ENCODE data around the gene GLRA2. TPM values are rescaled to one million over a fixed set of nuclear protein-coding genes. Genes with fewer than 3 reads are reported as not detected.

The GLRA2 gene
- total and polyA plus RNA-seq, 2 donors (not counting 1 experiment from before 2014, with no cell fraction given): not detected

DNA sequence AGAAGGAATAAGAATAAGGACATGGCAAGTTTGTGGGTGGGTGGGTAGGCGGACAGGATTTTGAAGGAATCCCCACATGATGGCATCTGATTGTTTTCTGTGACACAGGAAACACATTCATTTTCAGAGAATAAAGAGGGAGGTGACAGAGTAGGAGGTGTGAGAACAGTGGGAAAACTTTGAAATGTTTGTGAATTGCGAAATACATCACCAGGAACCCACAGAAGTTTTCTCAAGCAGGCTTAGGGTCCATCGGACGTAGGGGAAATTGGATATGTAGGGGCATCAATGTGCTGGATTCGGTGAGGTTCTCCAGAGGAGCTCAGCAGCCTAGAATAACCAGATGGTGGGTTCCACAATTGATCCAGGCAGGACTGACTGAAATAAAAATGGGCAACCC is 171.6 kb downstream of the GLRA2 start:
- Mint-ChIP-seq H3K9me3 (ENCODE audit: insufficient read depth) (no peaks in the 10 kb centered on the region), H3K27me3 (no peaks in the 10 kb centered on the region), H3K4me1 (no peaks in the 10 kb centered on the region), H3K4me3 (no peak overlapping the region), H3K27ac (no peak overlapping the region)
- H2AFZ ChIP-seq (ENCODE audit: insufficient read depth, low read depth, low read length, poor library complexity, severe bottlenecking): no peak overlapping the region
- no CpG with 5 or more reads among the region's 5 CpGs for WGBS (ENCODE audit: insufficient coverage)
- no peak for DNase-seq
- ATAC-seq (ENCODE audit: low read depth): no peak
- ChIA-PET POLR2A (no interaction called here), CTCF (no interaction called here)
- no peak overlapping the region for H3K4me2 ChIP-seq (replicated peaks; ENCODE audit: low read depth, low read length, poor library complexity, severe bottlenecking)
- no peaks in the 10 kb centered on the region for H3K36me3 ChIP-seq (replicated peaks in 1 of 2; ENCODE audit: control extremely low read depth in 1 of 2, control insufficient read depth in 1 of 2, extremely low read depth in 1 of 2, insufficient read depth in 2 of 2, low read length in 1 of 2)
- H3K4me3 ChIP-seq (ENCODE audit: control extremely low read depth in 1 of 5, extremely low read depth in 1 of 5, insufficient read depth in 1 of 5, low read depth in 2 of 5, low read length in 4 of 5): no peak overlapping the region
- H3K79me2 ChIP-seq (ENCODE audit: control insufficient read depth, insufficient read depth, low read length): no peaks in the 10 kb centered on the region
- intact Hi-C loops (cut with micrococcal nuclease): no loop called here
- H3K9ac ChIP-seq (ENCODE audit: low read length): no peak overlapping the region
- no peaks in the 10 kb centered on the region for H3K9me3 ChIP-seq (ENCODE audit: control extremely low read depth in 1 of 3, control insufficient read depth in 2 of 3, insufficient read depth in 1 of 3, low read length in 2 of 3)
- no peaks in the 10 kb centered on the region for H3K27me3 ChIP-seq (replicated peaks in 1 of 4; ENCODE audit: control extremely low read depth in 1 of 4, control insufficient read depth in 3 of 4, insufficient read depth in 4 of 4, low read length in 3 of 4)
- H4K20me1 ChIP-seq (ENCODE audit: control insufficient read depth, insufficient read depth, low read length, poor library complexity, severe bottlenecking): no peaks in the 10 kb centered on the region
- H3K27ac ChIP-seq (ENCODE audit: low read length in 2 of 2): no peak overlapping the region
- no peaks in the 10 kb centered on the region for H3K4me1 ChIP-seq (ENCODE audit: control insufficient read depth in 2 of 2, insufficient read depth in 2 of 2, low read length in 2 of 2)
- TF ChIP-seq, protein P1, sequence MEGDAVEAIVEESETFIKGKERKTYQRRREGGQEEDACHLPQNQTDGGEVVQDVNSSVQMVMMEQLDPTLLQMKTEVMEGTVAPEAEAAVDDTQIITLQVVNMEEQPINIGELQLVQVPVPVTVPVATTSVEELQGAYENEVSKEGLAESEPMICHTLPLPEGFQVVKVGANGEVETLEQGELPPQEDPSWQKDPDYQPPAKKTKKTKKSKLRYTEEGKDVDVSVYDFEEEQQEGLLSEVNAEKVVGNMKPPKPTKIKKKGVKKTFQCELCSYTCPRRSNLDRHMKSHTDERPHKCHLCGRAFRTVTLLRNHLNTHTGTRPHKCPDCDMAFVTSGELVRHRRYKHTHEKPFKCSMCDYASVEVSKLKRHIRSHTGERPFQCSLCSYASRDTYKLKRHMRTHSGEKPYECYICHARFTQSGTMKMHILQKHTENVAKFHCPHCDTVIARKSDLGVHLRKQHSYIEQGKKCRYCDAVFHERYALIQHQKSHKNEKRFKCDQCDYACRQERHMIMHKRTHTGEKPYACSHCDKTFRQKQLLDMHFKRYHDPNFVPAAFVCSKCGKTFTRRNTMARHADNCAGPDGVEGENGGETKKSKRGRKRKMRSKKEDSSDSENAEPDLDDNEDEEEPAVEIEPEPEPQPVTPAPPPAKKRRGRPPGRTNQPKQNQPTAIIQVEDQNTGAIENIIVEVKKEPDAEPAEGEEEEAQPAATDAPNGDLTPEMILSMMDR (IDR thresholded peaks at IDR 0.05): no peak
- TF ChIP-seq EZH2 (IDR thresholded peaks at IDR 0.05; ENCODE audit: borderline replicate concordance, insufficient read depth, low read depth, low read length, poor library complexity, severe bottlenecking): no peak

GRCh38 chrX:14702145-14702544 is 172.8 kb downstream of the GLRA2 start:
- ChIA-PET POLR2A (no interaction called here), CTCF (no interaction called here)
- no peak overlapping the region for H3K4me2 ChIP-seq (replicated peaks; ENCODE audit: low read depth, low read length, poor library complexity, severe bottlenecking)
- no peaks in the 10 kb centered on the region for H3K27me3 Mint-ChIP-seq
- no peak overlapping the region for H3K27ac Mint-ChIP-seq
- TF ChIP-seq, protein P1 (IDR thresholded peaks at IDR 0.05): no peak
- TF ChIP-seq EZH2 (IDR thresholded peaks at IDR 0.05; ENCODE audit: borderline replicate concordance, insufficient read depth, low read depth, low read length, poor library complexity, severe bottlenecking): no peak
- no peak overlapping the region for H3K9ac ChIP-seq (ENCODE audit: low read length)
- H3K36me3 ChIP-seq (replicated peaks in 1 of 2; ENCODE audit: control extremely low read depth in 1 of 2, control insufficient read depth in 1 of 2, extremely low read depth in 1 of 2, insufficient read depth in 2 of 2, low read length in 1 of 2): no peaks in the 10 kb centered on the region
- H3K4me3 Mint-ChIP-seq: no peak overlapping the region
- H3K4me1 ChIP-seq (ENCODE audit: control insufficient read depth in 2 of 2, insufficient read depth in 2 of 2, low read length in 2 of 2): no peaks in the 10 kb centered on the region
- no peaks in the 10 kb centered on the region for H3K9me3 Mint-ChIP-seq (ENCODE audit: insufficient read depth)
- H3K79me2 ChIP-seq (ENCODE audit: control insufficient read depth, insufficient read depth, low read length): no peaks in the 10 kb centered on the region
- H3K27ac ChIP-seq (ENCODE audit: low read length in 2 of 2): no peak overlapping the region
- no peaks in the 10 kb centered on the region for H3K27me3 ChIP-seq (replicated peaks in 1 of 4; ENCODE audit: control extremely low read depth in 1 of 4, control insufficient read depth in 3 of 4, insufficient read depth in 4 of 4, low read length in 3 of 4)
- intact Hi-C loops (cut with micrococcal nuclease): no loop called here
- H4K20me1 ChIP-seq (ENCODE audit: control insufficient read depth, insufficient read depth, low read length, poor library complexity, severe bottlenecking): no peaks in the 10 kb centered on the region
- DNase-seq: no peak
- H3K4me3 ChIP-seq (ENCODE audit: control extremely low read depth in 1 of 5, extremely low read depth in 1 of 5, insufficient read depth in 1 of 5, low read depth in 2 of 5, low read length in 4 of 5): no peak overlapping the region
- no peaks in the 10 kb centered on the region for H3K9me3 ChIP-seq (ENCODE audit: control extremely low read depth in 1 of 3, control insufficient read depth in 2 of 3, insufficient read depth in 1 of 3, low read length in 2 of 3)
- ATAC-seq (ENCODE audit: low read depth): no peak
- H2AFZ ChIP-seq (ENCODE audit: insufficient read depth, low read depth, low read length, poor library complexity, severe bottlenecking): no peak overlapping the region
- H3K4me1 Mint-ChIP-seq: no peaks in the 10 kb centered on the region
